H54 (cell line): ENCODE measurements around the gene ESPNL.
"Not testable (repeated sequence)": the region's sequence is repeated elsewhere in the genome, so short reads cannot be mapped to it uniquely, and the experiment has no call there.

ENCODE experiments used
- DNase-seq: peaks from one replicate; pipeline ENCODE4 v3.0.0; 2011; ENCODE audit warnings: low spot score, mixed read lengths; ENCODE audit not compliant: insufficient read length
- FAIRE-seq: peaks from 3 replicates; lab custom pipeline; 2011; peaks lifted over from hg19 to GRCh38; lab: Jason Lieb, UNC
- POLR2A ChIP-seq: IDR thresholded peaks from 2 replicates; pipeline ENCODE4 v1.6.1; 2011; ENCODE audit warnings: low read depth, mild to moderate bottlenecking, low read length

ESPNL gene

GRCh38 chr2:238106698-238107524 is 6.8 kb downstream of the ESPNL start:
- no peak for DNase-seq
- TF ChIP-seq POLR2A = no peak
- no peak for FAIRE-seq

GRCh38 chr2:238107525-238108422 is 7.6 kb downstream of the ESPNL start:
- FAIRE-seq = no peak

GRCh38 chr2:238108423-238109183 is 8.5 kb downstream of the ESPNL start:
- TF ChIP-seq POLR2A = no peak
- FAIRE-seq = no peak
- no peak for DNase-seq

More at GRCh38 chr2:238107525-238108422, 7.6 kb downstream of the ESPNL start:
- TF ChIP-seq POLR2A = no peak
- DNase-seq = no peak

GRCh38 chr2:238113611-238114010 is 13.5 kb downstream of the ESPNL start:
- FAIRE-seq = no peak
- DNase-seq = no peak
- TF ChIP-seq POLR2A = no peak

- no peak for DNase-seq
These were observed 14.2 kb downstream of the ESPNL start for GRCh38 chr2:238114331-238114841.

GRCh38 chr2:238114851-238115660 is 14.9 kb downstream of the ESPNL start:
- no peak for DNase-seq
- TF ChIP-seq POLR2A = no peak
- FAIRE-seq = no peak

More at GRCh38 chr2:238114331-238114841, 14.2 kb downstream of the ESPNL start:
- no peak for TF ChIP-seq POLR2A
- FAIRE-seq = no peak

- FAIRE-seq, DNase-seq: not testable (repeated sequence)
These were observed 15.6 kb downstream of the ESPNL start for GRCh38 chr2:238115709-238116108.

GRCh38 chr2:238116298-238117198 is 16.4 kb downstream of the ESPNL start:
- FAIRE-seq (no peak), DNase-seq (no peak)
- TF ChIP-seq POLR2A = no peak

- TF ChIP-seq POLR2A = no peak
- DNase-seq (no peak), FAIRE-seq (no peak)
These were observed 17.3 kb downstream of the ESPNL start for GRCh38 chr2:238117199-238118154.

- FAIRE-seq (no peak), DNase-seq (no peak)
- no peak for TF ChIP-seq POLR2A
These were observed 19.8 kb downstream of the ESPNL start for GRCh38 chr2:238119756-238120462.
